Fibroblast of skin of abdomen (primary cell): ENCODE results near the gene EXOSC6. TPM values are rescaled to one million over a fixed set of nuclear protein-coding genes. Genes with fewer than 3 reads are reported as not detected.
"Not testable (repeated sequence)": the region's sequence is repeated elsewhere in the genome, so short reads cannot be mapped to it uniquely, and the experiment has no call there.

Experiments
- DNase-seq: peaks from one replicate; pipeline ENCODE4 v3.0.0-alpha.2; 2013
- polyA plus RNA-seq, 2 experiments: library from polyadenylated mRNA; unstranded; fragments of 120-200 nt; gene quantifications; one replicate each; pipeline ENCODE4 v1.2.1, GENCODE V29; 2013; ENCODE audit not compliant: insufficient read length in 2 of 2

EXOSC6 gene
- 14.9 TPM for polyA plus RNA-seq (2013, experiment 1 of 2; ENCODE audit: insufficient read length)
- polyA plus RNA-seq (2013, experiment 2 of 2; ENCODE audit: insufficient read length): 15.0 TPM

DNA sequence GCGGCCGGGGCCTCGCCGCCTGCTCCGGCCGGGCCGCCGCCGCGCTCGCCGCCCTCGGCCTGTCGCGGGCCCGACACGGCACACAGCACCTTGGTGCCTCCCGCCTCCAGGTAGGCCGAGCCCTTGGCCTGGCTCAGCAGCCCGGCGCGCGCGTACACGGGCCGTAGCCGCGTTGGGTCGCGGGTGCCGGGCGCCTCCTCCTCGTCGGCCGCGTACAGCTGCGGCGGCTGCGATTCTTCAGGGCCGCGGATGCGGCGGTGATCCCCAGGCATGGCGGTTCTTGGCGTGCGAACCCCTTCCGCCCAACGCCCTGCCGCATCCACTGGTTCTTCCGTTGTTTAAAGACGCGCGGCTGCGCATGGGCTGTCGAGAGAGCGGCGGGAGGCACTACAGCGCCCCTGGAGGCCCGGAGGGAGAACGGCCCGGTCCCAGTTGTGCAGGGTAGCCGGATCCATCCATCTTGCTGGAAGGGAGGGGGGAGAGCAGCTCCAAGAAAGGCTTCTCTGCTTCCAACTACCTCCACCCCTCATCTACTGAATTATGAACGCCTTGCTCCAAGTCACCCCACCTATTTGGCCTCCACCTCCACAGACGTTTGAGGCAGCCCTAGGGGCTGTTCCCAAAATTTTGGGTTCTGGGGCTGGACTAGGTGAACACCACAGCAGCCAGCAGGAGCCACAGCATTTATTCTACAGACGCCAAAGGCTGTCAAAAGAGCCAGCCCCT is at the start of gene EXOSC6:
Gene EXOSC6, minus strand, starts transcription at position 312 of the 726 bp plus-strand sequence. Its CDS starts 40 bp downstream, at position 272.
- peak; percentile 93 for DNase-seq

DNA sequence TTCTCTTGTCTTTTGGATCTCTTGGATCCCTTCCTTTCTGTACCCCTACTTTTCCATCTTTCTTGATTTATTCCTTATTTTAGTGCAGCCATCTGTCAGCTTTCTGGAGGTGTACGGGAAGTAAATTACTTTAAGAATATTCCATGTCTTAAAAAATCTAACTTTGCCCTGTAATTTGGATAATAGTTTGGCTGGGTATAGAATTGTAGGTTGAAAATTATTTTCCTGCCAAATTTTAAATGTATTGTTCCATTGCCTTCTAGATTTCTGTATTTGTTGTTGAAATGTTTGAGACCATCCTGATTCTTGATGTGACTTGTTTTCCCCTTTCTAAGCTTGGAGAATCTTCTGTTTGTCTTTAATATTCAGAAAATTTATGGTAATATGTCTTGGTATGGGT is 49.4 kb upstream of the EXOSC6 start:
- DNase-seq: no peak

- peak; percentile 67 for DNase-seq
Measured at GRCh38 chr16:70298988-70299938, 47.5 kb upstream of the EXOSC6 start, which contains the start of gene DDX19B. TSS of gene DDX19B (plus strand) at chr16:70299186. CDS start at chr16:70299298, 112 bp downstream.

DNA sequence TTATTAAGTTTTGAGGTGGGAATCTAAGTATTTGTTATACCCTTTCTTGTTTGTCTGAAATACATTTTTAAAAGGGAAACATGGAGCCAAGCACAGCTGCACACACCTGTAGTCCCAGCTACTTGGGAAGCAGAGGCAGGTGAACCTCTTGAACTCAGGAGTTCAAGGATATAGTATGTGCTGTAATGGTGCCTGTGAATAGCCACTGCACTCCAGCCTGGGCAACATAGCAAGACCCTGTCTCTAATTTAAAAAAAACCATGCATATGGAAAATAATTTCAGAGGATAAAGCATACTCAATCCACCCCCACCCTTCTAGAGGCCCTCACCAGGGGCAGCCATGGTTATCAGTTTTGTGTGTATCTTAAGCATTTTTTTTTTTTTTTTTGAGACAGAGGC is 43.9 kb upstream of the EXOSC6 start:
- no peak for DNase-seq

GRCh38 chr16:70294385-70295025 is 42.8 kb upstream of the EXOSC6 start:
- no peak for DNase-seq

DNA sequence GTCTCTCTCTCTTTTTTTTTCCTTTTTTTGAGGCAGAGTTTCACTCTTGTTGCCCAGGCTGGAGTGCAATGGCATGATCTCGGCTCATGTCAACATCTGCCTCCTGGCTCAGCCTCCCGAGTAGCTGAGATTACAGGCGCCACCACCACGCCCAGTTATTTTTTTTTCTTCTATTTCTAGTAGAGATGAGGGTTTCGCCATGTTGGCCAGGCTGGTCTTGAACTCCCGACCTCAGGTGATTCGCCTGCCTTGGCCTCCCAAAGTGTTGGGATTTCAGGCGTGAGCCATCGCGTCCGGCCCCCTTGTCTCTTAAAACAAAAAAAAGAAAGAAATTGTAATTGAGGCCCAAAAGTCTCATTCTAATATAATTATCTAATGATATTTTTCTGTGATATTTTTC is 40.4 kb upstream of the EXOSC6 start:
- DNase-seq: not testable (repeated sequence)

DNA sequence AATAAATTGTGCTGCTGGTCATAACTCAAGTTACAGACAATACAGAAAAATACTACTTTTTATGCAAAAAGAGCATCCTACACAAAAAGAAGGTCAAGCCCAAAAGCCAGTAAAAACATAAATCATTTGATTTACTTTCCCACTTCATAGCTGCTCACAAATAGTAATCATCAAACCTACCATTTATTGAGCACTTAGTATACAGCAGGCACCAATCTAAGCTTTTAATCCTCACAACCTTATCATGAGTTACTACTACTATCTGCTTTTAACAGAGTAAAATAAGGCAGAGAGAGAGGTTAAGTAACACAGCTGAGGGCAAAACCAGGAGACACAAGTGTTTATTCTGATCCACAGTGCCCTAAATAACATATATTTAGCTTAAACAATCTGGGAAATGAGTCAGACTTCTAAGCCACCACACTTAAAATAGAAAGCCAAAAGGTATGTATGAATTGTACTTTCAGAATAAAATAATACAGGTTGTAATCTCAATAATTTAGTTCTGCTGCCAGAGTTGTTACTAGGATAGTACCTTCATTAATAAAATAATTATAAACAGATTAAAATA is 39.3 kb upstream of the EXOSC6 start:
- no peak for DNase-seq

DNA sequence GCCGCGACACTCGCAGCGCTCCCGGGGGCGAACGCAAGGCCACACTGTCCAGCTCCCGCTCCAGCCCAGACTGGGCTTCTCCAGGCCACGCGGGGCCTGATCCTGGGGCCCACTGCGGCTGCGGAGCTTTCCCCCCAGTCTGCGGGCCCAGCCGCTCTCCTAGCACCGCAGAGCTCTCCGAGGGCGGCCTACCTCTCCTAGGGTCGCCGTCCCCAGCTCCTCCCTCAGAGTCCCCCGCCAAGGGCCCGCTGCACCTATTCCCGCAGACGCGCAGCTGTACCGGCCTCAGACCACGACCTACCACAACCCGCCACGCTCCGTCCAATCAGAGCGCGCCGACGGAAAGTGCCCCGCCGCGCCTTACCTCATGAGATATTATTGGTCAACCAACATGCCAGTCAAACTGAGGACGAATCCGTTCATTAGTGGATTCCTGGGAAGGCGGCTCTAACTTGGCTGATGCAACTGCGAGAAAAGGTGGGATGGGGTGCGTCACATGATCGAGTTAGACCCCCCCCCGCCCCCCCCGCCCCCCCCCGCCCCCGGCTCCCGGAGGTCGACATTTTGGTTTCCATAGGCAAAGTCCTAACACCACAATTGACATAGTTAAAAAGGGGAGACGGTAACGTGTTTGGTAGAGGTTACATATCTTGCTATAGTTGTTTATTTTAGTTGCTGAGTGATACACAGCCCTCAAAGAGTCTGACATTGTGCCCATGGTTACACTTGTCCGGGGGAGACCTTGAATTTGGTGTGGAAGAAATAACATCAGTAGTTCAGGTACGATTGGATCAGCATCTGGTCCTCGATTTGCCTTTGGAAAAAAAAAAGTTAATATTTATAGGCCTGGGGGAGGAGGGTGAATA is 37.7 kb upstream of the EXOSC6 start, which contains the start of gene AARS1:
Gene AARS1, minus strand, starts transcription at position 278 of the 866 bp plus-strand sequence. CDS start 6,743 bp downstream, outside the sequence.
- peak; percentile 100 for DNase-seq

- DNase-seq: not testable (repeated sequence)
Measured at GRCh38 chr16:70287304-70287971, 35.7 kb upstream of the EXOSC6 start.

DNA sequence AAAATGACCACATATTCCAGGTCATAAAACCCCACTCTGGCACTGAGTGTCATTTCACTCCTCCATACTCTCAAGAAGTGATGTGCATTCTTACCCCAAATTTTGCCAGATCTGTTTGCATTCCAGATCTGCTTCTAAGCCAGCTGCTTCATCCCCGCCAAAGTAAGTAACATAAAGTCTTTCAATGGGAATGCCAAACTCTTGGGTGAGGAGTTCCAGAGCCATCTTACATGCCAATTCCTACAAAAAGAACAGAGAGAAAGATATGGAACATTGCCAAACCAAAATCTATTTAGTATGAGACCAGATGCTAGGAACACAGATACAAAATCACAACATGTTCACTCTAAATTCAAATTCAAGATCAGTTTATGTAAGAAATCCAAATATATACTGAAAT is 24.7 kb upstream of the EXOSC6 start:
- no peak for DNase-seq

DNA sequence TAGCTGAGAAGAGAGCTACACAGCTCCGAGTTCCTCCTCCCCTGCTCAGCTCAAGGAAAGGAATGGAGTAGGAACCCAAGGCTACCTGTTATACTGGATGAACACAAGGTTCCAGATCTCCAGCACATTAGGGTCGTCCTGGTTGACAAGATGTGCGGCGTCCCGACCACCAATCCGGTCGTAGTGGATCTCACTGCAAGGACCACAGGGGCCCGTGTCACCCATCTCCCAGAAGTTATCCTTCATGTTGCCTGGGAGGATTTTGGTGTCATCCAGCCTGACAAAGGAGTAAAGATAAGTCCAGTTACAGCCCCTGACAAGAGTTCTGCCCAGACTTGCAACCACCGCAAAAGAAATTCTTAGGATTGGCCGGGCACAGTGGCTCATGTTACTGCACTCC is 20.0 kb upstream of the EXOSC6 start:
- no peak for DNase-seq

- DNase-seq: no peak
Measured at GRCh38 chr16:70270176-70270575, 18.4 kb upstream of the EXOSC6 start.

- DNase-seq: no peak
Measured at GRCh38 chr16:70269471-70269870, 17.7 kb upstream of the EXOSC6 start.

DNA sequence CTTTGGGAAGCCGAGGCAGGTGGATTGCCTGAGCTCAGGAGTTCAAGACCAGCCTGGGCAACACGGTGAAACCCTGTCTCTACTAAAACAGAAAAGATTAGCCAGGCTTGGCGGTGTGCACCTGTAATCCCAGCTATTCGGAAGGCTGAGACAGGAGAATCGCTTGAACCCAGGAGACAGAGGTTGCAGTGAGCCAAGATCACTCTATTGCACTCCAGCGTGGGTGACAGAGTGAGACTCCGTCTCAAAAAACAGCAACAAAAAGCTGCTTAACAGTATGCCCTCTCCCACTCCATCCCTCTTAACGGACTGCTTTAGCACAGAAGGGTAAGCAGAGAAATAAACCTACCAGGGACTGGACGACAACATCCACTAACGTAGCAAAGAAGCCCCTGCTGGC is 16.2 kb upstream of the EXOSC6 start:
- not testable (repeated sequence) for DNase-seq

DNA sequence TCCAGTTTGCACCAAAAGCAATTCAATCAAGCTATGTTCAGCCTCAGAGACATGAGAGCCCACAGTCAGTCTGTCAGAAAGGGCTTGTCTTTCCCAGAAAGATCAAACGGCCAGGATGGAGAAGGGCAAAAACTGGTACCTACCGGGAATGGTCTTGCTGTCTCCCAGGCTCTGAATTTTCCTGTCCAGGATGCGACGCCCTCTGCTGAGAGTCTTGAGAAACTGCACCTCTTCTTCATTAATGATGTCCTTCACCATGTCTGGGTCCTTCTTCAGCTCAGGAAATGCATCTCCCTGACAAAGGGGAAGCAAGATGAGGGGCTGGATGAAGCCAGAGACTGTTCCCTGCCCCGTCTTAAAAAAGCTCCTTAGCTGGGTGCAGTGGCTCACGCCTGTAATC is 15.8 kb upstream of the EXOSC6 start:
- peak; percentile 23 for DNase-seq

DNA sequence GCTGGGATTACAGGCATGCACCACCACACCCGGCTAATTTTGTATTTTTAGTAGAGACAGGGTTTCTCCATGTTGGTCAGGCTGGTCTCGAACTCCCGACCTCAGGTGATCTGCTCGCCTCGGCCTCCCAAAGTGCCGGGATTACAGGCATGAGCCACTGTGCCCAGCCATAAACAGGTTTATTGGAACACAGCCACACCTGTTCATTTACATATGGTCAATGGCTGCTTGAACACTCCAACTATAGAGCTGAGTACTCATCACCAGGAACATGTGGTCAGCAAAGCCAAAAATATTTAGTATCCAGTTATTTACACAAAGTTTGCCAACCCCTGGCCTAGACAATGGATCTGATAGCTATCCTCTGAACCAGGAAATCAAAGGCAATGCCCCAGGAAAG is 8.2 kb upstream of the EXOSC6 start:
- DNase-seq: not testable (repeated sequence)

- no peak for DNase-seq
Measured at GRCh38 chr16:70258946-70259345, 7.2 kb upstream of the EXOSC6 start.

DNA sequence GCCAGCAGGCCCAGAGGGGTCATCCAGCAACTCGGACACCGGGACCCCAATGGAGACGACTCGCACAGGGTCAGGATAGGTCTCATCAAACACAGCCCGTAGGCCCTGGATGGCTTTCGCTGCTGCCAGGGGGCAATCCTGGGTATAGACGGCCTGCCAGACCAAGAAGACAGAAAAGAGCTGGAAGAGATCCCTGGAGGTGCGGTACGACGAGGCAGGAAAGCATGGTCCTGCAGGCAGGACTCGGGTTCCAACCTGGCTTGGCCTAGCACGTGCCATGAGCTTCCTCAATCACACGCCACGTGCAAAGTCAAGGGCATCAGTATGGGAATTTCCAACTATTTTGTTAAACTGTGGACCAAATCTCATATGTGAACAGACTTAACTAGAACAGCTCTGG is 6.3 kb upstream of the EXOSC6 start:
- DNase-seq: no peak

- DNase-seq: no peak
Measured at GRCh38 chr16:70257391-70257790, 5.7 kb upstream of the EXOSC6 start.

GRCh38 chr16:70255574-70255973 is 3.8 kb upstream of the EXOSC6 start:
- no peak for DNase-seq

GRCh38 chr16:70254965-70255286 is 3.2 kb upstream of the EXOSC6 start:
- no peak for DNase-seq
